SK-N-SH treated with all-trans-retinoic acid at 6 μM for 48 hours (cell line): ENCODE results near the gene GLIS2.

Experiments
- ESRRG ChIP-seq: fragments of 250-450 bp; sonication (Bioruptor Pico); IDR thresholded peaks from 2 replicates; pipeline ENCODE4 v1.6.1; 2021; ENCODE audit warnings: mild to moderate bottlenecking
- PATZ1 ChIP-seq: fragments of 250-450 bp; sonication (Bioruptor Pico); IDR thresholded peaks from 2 replicates; pipeline ENCODE4 v1.8.0; 2020; ENCODE audit warnings: mild to moderate bottlenecking, moderate library complexity, borderline replicate concordance
- POU6F1 ChIP-seq: fragments of 250-450 bp; sonication (Bioruptor Pico); IDR thresholded peaks from 2 replicates; pipeline ENCODE4 v1.8.0; 2021; ENCODE audit warnings: low read depth, mild to moderate bottlenecking, moderate library complexity, borderline replicate concordance
- RARB ChIP-seq: fragments of 250-450 bp; sonication (Bioruptor Pico); IDR thresholded peaks from 2 replicates; pipeline ENCODE4 v1.8.0; 2021; ENCODE audit warnings: mild to moderate bottlenecking, moderate library complexity
- SNAI2 ChIP-seq: fragments of 250-450 bp; sonication (Bioruptor Pico); IDR thresholded peaks from 2 replicates; pipeline ENCODE4 v1.5.0; 2020; ENCODE audit warnings: mild to moderate bottlenecking, moderate library complexity
- TSHZ2 ChIP-seq: fragments of 250-450 bp; sonication (Bioruptor Pico); IDR thresholded peaks from 2 replicates; pipeline ENCODE4 v1.5.0; 2020; ENCODE audit warnings: mild to moderate bottlenecking, moderate library complexity
- ZC3H10 ChIP-seq: fragments of 250-450 bp; sonication (Bioruptor Pico); IDR thresholded peaks from 2 replicates; pipeline ENCODE4 v1.5.1; 2021; ENCODE audit warnings: mild to moderate bottlenecking, moderate library complexity
- ZFP30 ChIP-seq: fragments of 450-650 bp; formaldehyde crosslinking; IDR thresholded peaks from 2 replicates; pipeline ENCODE4 v1.5.0; 2022; ENCODE audit warnings: mild to moderate bottlenecking, moderate library complexity
- ZNF70 ChIP-seq: fragments of 450-650 bp; formaldehyde crosslinking; IDR thresholded peaks from 2 replicates; pipeline ENCODE4 v1.5.0; 2020; ENCODE audit warnings: mild to moderate bottlenecking, moderate library complexity

GRCh38 chr16:4377573-4378154 lies 61.8 kb downstream of the GLIS2 start:
- TF ChIP-seq PATZ1 (CRISPR knock-in tag) (no peak), ZC3H10 (no peak), RARB (CRISPR knock-in tag) (no peak), POU6F1 (CRISPR knock-in tag) (no peak), ESRRG (no peak), ZNF70 (CRISPR knock-in tag) (no peak), SNAI2 (CRISPR knock-in tag) (no peak), TSHZ2 (CRISPR knock-in tag) (no peak), ZFP30 (CRISPR knock-in tag) (no peak)
